ENCODE measurements around the gene KPNA1. TPM values are rescaled to one million over a fixed set of nuclear protein-coding genes. Genes with fewer than 3 reads are reported as not detected.

The KPNA1 gene
- total RNA-seq, 3 donors from 2014 or later (not counting 1 experiment from before 2014, with no cell fraction given), result 62.3 to 67.1 (median 63.1) TPM

DNA sequence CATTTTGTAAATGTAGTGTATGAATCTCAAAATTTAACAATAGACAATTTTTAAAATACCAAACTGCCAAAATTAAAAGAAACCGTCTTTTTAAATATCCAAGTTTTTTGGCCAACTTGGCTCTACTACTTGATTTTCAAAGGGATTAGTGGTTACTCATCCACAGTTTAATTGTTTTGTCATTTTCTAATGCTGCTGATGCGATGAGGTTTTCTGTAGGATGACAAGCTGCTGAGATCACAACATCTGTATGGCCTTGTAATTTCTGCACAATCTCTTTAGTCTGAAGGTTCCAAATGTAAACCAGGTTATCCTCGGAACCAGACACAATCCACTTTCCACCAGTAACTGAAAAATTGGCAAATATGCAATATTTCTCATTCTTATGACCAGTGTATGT is 100.3 kb downstream of the KPNA1 start:
- H3K4me1 Mint-ChIP-seq, result peaks cover 41 to 51% of the 10 kb centered on the region in 2 donors

DNA sequence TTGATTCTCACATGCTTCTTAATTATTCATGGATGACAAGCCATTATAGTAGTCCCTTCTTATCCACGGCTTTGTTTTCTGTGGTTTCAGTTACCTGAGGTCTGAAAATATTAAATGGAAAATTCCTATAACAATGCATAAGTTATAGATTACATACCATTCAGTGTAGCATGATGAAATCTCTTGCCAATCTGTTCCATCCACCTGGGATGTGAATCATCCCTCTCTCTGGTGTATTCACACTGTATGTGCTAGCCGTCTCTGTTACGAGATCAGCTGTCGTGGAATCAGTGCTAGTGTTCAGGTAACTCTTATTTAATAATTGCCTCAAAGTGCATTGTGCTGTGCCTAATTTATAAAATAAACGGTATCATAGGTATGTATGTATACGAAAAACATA is 104.1 kb downstream of the KPNA1 start:
- H3K27me3 ChIP-seq (ENCODE audit: control insufficient read depth, insufficient read depth, low read length), result no peaks in the 10 kb centered on the region

More for the DNA sequence above, 100.3 kb downstream of the KPNA1 start:
- Mint-ChIP-seq H3K27ac (peak overlapping the region; percentile 98), H3K9me3 (no peaks in the 10 kb centered on the region), H3K27me3 (ENCODE audit: low read depth in 2 of 2) (no peaks in the 10 kb centered on the region), H3K36me3 (no peaks in the 10 kb centered on the region), H3K4me3 (peak overlapping the region; percentile 97)
- H3K27me3 ChIP-seq (ENCODE audit: control insufficient read depth, insufficient read depth, low read length), result no peaks in the 10 kb centered on the region
- WGBS (ENCODE audit: insufficient coverage), result 90% methylated on average over 3 of the region's 3 CpGs
- intact Hi-C loops (cut with micrococcal nuclease), result loop anchor here (10.0 kb wide), 1 partner anchor 1170 kb away; the partner anchor contains the start of gene HACD2
- no peak overlapping the region for H3K4me3 ChIP-seq (ENCODE audit: low read length)
- TF ChIP-seq, protein P1, sequence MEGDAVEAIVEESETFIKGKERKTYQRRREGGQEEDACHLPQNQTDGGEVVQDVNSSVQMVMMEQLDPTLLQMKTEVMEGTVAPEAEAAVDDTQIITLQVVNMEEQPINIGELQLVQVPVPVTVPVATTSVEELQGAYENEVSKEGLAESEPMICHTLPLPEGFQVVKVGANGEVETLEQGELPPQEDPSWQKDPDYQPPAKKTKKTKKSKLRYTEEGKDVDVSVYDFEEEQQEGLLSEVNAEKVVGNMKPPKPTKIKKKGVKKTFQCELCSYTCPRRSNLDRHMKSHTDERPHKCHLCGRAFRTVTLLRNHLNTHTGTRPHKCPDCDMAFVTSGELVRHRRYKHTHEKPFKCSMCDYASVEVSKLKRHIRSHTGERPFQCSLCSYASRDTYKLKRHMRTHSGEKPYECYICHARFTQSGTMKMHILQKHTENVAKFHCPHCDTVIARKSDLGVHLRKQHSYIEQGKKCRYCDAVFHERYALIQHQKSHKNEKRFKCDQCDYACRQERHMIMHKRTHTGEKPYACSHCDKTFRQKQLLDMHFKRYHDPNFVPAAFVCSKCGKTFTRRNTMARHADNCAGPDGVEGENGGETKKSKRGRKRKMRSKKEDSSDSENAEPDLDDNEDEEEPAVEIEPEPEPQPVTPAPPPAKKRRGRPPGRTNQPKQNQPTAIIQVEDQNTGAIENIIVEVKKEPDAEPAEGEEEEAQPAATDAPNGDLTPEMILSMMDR (IDR thresholded peaks at IDR 0.05), result no peak
- no peaks in the 10 kb centered on the region for H3K9me3 ChIP-seq (ENCODE audit: control insufficient read depth, insufficient read depth, low read length)
- peaks cover 13% of the 10 kb centered on the region for H3K4me1 ChIP-seq (ENCODE audit: control insufficient read depth, insufficient read depth, low read length)
- no peak for ATAC-seq
- H3K36me3 ChIP-seq (ENCODE audit: control insufficient read depth, insufficient read depth, low read length), result peaks cover 5% of the 10 kb centered on the region
- H3K27ac ChIP-seq (ENCODE audit: low read length), result no peak overlapping the region
- DNase-seq, result no peak

DNA sequence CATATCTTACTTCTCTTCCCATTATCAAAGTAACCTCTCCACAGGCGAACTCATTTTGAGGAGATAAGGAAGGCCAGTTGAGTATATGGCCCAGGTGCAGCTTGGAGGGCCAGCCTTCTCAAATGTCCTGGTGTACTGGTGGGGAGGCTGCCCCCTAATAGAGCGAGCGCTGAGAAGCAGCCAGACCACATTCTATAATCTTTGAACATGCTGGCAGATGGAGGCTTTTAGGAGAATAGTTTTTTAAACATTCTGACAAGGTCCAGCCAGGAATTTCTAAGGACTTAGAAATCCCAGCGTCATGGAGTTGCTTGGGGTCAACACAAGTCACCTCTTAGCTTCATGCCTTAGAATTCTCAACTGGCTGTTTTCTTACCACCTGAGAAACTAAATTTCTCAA is 104.6 kb downstream of the KPNA1 start:
- ATAC-seq (no peak), DNase-seq (no peak)
- intact Hi-C loops (cut with micrococcal nuclease), result loop anchor here (10.0 kb wide), 1 partner anchor 1175 kb away; the partner anchor contains the start of gene HACD2
- Histone ChIP-seq H3K4me3 (ENCODE audit: low read length) (no peak overlapping the region), H3K36me3 (ENCODE audit: control insufficient read depth, insufficient read depth, low read length) (peaks cover 36% of the 10 kb centered on the region), H3K27ac (ENCODE audit: low read length) (no peak overlapping the region), H3K27me3 (ENCODE audit: control insufficient read depth, insufficient read depth, low read length) (no peaks in the 10 kb centered on the region), H3K4me1 (ENCODE audit: control insufficient read depth, insufficient read depth, low read length) (peaks cover under 1% of the 10 kb centered on the region), H3K9me3 (ENCODE audit: control insufficient read depth, insufficient read depth, low read length) (no peaks in the 10 kb centered on the region)
- no peaks in the 10 kb centered on the region for H3K36me3 Mint-ChIP-seq
- no peak overlapping the region for H3K27ac Mint-ChIP-seq
- H3K4me3 Mint-ChIP-seq, result no peak overlapping the region
- H3K4me1 Mint-ChIP-seq, result peaks cover 27 to 29% of the 10 kb centered on the region in 2 donors
- 98% methylated on average over 3 of the region's 4 CpGs for WGBS (ENCODE audit: insufficient coverage)
- no peaks in the 10 kb centered on the region for H3K27me3 Mint-ChIP-seq (ENCODE audit: low read depth in 2 of 2)
- TF ChIP-seq, protein P1 (IDR thresholded peaks at IDR 0.05), result no peak
- no peaks in the 10 kb centered on the region for H3K9me3 Mint-ChIP-seq

More for the DNA sequence above, 104.1 kb downstream of the KPNA1 start:
- DNase-seq (no peak), ATAC-seq (no peak)
- intact Hi-C loops (cut with micrococcal nuclease), result loop anchor here (10.0 kb wide), 1 partner anchor 1174 kb away; the partner anchor contains the start of gene HACD2
- H3K9me3 ChIP-seq (ENCODE audit: control insufficient read depth, insufficient read depth, low read length), result no peaks in the 10 kb centered on the region
- 97% methylated on average over 5 of the region's 6 CpGs for WGBS (ENCODE audit: insufficient coverage)
- TF ChIP-seq, protein P1 (IDR thresholded peaks at IDR 0.05), result no peak
- H3K4me1 ChIP-seq (ENCODE audit: control insufficient read depth, insufficient read depth, low read length), result peaks cover 6% of the 10 kb centered on the region
- no peak overlapping the region for H3K27ac ChIP-seq (ENCODE audit: low read length)
- Mint-ChIP-seq H3K27ac (no peak overlapping the region), H3K4me3 (no peak overlapping the region), H3K27me3 (ENCODE audit: low read depth in 2 of 2) (no peaks in the 10 kb centered on the region), H3K4me1 (peaks cover 31 to 34% of the 10 kb centered on the region in 2 donors), H3K9me3 (no peaks in the 10 kb centered on the region), H3K36me3 (no peaks in the 10 kb centered on the region)
- no peak overlapping the region for H3K4me3 ChIP-seq (ENCODE audit: low read length)
- H3K36me3 ChIP-seq (ENCODE audit: control insufficient read depth, insufficient read depth, low read length), result peaks cover 32% of the 10 kb centered on the region

DNA sequence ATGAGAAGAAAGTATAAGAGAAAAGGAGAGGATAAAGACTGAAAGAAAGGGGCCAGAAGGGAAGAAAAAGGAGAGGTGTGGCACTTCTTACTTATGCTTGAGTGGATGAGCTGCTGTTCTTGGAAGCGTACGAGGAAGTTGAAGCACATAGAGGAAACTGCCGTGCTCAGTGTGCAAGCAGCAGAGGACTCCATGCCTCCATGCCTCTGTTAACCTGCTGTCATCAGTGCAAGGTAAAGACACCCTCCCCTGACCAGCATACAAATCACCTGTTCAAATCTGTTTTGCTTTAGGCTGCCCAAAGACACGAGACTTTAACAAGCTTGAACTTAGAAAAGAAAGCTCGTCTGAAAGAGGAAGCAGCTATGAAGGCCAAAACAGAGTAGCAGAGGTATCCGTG is 105.3 kb downstream of the KPNA1 start:
- Histone ChIP-seq H3K27ac (ENCODE audit: low read length) (peak overlapping the region; percentile 41), H3K36me3 (ENCODE audit: control insufficient read depth, insufficient read depth, low read length) (peaks cover 40% of the 10 kb centered on the region), H3K27me3 (ENCODE audit: control insufficient read depth, insufficient read depth, low read length) (no peaks in the 10 kb centered on the region), H3K9me3 (ENCODE audit: control insufficient read depth, insufficient read depth, low read length) (no peaks in the 10 kb centered on the region), H3K4me1 (ENCODE audit: control insufficient read depth, insufficient read depth, low read length) (no peaks in the 10 kb centered on the region), H3K4me3 (ENCODE audit: low read length) (no peak overlapping the region)
- ATAC-seq (peak in 1 of 3 donors; percentile 49), DNase-seq (no peak)
- no peaks in the 10 kb centered on the region for H3K36me3 Mint-ChIP-seq
- H3K27me3 Mint-ChIP-seq (ENCODE audit: low read depth in 2 of 2), result no peaks in the 10 kb centered on the region
- TF ChIP-seq, protein P1 (IDR thresholded peaks at IDR 0.05), result no peak
- WGBS (ENCODE audit: insufficient coverage), result 47% methylated on average over 6 of the region's 6 CpGs
- H3K9me3 Mint-ChIP-seq, result no peaks in the 10 kb centered on the region
- peaks cover 20 to 22% of the 10 kb centered on the region in 2 donors for H3K4me1 Mint-ChIP-seq
- intact Hi-C loops (cut with micrococcal nuclease), result no loop called here
- no peak overlapping the region for H3K4me3 Mint-ChIP-seq
- H3K27ac Mint-ChIP-seq, result peak overlapping the region in 1 of 2 donors; percentile 5

Measured in natural killer cell (primary cell).